ENCODE results near the gene CASKIN1. TPM values are rescaled to one million over a fixed set of nuclear protein-coding genes. Genes with fewer than 3 reads are reported as not detected.

Gene CASKIN1
- total RNA-seq, 1 experiment from 2014 or later: 4.5 TPM

DNA sequence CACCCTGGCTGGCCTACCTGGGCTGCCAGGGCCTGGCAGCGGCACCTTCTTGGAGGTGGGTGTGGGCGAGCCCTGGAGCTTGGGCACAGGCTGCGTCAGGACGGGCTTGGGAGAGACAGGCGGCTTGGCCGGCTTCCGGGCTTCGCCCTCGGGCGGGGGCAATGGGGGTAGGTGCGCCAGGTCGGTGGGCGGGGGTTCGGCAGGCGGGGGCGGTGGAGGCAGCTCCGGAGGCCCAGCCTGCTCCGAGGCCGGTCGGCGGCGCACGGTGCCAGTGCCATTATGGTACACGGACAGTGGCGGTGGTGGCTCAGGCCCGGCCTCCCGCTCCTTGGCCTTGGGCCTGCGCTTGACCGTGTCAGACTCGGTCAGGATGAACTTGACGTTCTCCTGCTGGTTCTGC is 16.8 kb downstream of the CASKIN1 start:
- POLR2A ChIA-PET: no interaction called here
- no TSS peak for BruUV-seq (replicated peaks)
- intact Hi-C loops (cut with micrococcal nuclease; ENCODE audit: unreplicated experiment) (no loop called here), in situ Hi-C loops (cut with HindIII; ENCODE audit: low pct_unique_long_range_greater_than_20kb, low sequenced_read_pairs) (no loop called here)
- Histone ChIP-seq H3K9me3 (ENCODE audit: control insufficient read depth, insufficient read depth, low read depth, low read length) (no peaks in the 10 kb centered on the region), H3K27me3 (ENCODE audit: control insufficient read depth, insufficient read depth, low read length) (no peaks in the 10 kb centered on the region), H3K36me3 (ENCODE audit: control insufficient read depth, insufficient read depth, low read length) (no peaks in the 10 kb centered on the region), H3K4me3 (ENCODE audit: low read depth in 2 of 2, low read length in 2 of 2) (no peak overlapping the region), H3K4me1 (ENCODE audit: control insufficient read depth, insufficient read depth, low read length) (no peaks in the 10 kb centered on the region), H3K27ac (ENCODE audit: low read length) (no peak overlapping the region)
- ATAC-seq (no peak), DNase-seq (ENCODE audit: low read depth, low spot score) (no peak)
- CTCF ChIA-PET: no interaction called here
- TF ChIP-seq, protein P1, sequence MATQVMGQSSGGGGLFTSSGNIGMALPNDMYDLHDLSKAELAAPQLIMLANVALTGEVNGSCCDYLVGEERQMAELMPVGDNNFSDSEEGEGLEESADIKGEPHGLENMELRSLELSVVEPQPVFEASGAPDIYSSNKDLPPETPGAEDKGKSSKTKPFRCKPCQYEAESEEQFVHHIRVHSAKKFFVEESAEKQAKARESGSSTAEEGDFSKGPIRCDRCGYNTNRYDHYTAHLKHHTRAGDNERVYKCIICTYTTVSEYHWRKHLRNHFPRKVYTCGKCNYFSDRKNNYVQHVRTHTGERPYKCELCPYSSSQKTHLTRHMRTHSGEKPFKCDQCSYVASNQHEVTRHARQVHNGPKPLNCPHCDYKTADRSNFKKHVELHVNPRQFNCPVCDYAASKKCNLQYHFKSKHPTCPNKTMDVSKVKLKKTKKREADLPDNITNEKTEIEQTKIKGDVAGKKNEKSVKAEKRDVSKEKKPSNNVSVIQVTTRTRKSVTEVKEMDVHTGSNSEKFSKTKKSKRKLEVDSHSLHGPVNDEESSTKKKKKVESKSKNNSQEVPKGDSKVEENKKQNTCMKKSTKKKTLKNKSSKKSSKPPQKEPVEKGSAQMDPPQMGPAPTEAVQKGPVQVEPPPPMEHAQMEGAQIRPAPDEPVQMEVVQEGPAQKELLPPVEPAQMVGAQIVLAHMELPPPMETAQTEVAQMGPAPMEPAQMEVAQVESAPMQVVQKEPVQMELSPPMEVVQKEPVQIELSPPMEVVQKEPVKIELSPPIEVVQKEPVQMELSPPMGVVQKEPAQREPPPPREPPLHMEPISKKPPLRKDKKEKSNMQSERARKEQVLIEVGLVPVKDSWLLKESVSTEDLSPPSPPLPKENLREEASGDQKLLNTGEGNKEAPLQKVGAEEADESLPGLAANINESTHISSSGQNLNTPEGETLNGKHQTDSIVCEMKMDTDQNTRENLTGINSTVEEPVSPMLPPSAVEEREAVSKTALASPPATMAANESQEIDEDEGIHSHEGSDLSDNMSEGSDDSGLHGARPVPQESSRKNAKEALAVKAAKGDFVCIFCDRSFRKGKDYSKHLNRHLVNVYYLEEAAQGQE (IDR thresholded peaks at IDR 0.05; ENCODE audit: insufficient read depth in 1 of 2, low read depth in 2 of 2, low read length in 1 of 2): no peak
- TF ChIP-seq POLR2AphosphoS5 (IDR thresholded peaks at IDR 0.05; ENCODE audit: low read depth, low read length) (no peak), TCF7L2 (IDR thresholded peaks at IDR 0.05; ENCODE audit: low read depth, low read length) (no peak), SIN3A (IDR thresholded peaks at IDR 0.05; ENCODE audit: borderline replicate concordance, insufficient read depth, low read depth, low read length) (no peak)
- TF ChIP-seq, protein P2, sequence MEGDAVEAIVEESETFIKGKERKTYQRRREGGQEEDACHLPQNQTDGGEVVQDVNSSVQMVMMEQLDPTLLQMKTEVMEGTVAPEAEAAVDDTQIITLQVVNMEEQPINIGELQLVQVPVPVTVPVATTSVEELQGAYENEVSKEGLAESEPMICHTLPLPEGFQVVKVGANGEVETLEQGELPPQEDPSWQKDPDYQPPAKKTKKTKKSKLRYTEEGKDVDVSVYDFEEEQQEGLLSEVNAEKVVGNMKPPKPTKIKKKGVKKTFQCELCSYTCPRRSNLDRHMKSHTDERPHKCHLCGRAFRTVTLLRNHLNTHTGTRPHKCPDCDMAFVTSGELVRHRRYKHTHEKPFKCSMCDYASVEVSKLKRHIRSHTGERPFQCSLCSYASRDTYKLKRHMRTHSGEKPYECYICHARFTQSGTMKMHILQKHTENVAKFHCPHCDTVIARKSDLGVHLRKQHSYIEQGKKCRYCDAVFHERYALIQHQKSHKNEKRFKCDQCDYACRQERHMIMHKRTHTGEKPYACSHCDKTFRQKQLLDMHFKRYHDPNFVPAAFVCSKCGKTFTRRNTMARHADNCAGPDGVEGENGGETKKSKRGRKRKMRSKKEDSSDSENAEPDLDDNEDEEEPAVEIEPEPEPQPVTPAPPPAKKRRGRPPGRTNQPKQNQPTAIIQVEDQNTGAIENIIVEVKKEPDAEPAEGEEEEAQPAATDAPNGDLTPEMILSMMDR (IDR thresholded peaks at IDR 0.05): no peak

DNA sequence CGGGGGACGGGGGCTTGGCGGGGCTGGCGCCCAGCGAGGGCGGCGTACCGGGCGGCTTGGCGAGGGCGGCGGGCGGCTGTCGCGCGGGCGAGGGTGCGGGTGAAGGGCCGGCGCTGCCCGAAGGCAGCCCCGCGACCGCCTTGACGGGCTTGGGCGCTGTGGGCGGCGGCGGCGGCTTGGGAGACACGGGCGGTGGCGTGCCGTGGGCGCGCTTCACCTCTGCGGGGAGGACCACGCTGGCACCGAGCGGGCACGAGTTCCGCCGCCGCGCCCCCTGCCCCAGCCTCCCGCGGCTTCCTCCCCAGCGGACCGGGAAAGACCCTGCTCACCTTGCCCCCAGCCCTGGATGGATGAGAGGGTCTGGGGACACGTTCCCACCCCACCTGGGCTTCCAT is 17.3 kb downstream of the CASKIN1 start:
- DNase-seq (ENCODE audit: low read depth, low spot score) (no peak), ATAC-seq (no peak)
- Histone ChIP-seq H3K27ac (ENCODE audit: low read length) (no peak overlapping the region), H3K4me3 (ENCODE audit: low read depth in 2 of 2, low read length in 2 of 2) (no peak overlapping the region), H3K36me3 (ENCODE audit: control insufficient read depth, insufficient read depth, low read length) (no peaks in the 10 kb centered on the region), H3K27me3 (ENCODE audit: control insufficient read depth, insufficient read depth, low read length) (no peaks in the 10 kb centered on the region), H3K4me1 (ENCODE audit: control insufficient read depth, insufficient read depth, low read length) (no peaks in the 10 kb centered on the region), H3K9me3 (ENCODE audit: control insufficient read depth, insufficient read depth, low read depth, low read length) (no peaks in the 10 kb centered on the region)
- ChIA-PET CTCF (no interaction called here), POLR2A (no interaction called here)
- intact Hi-C loops (cut with micrococcal nuclease; ENCODE audit: unreplicated experiment): no loop called here
- TF ChIP-seq POLR2AphosphoS5 (IDR thresholded peaks at IDR 0.05; ENCODE audit: low read depth, low read length) (no peak), TCF7L2 (IDR thresholded peaks at IDR 0.05; ENCODE audit: low read depth, low read length) (no peak), SIN3A (IDR thresholded peaks at IDR 0.05; ENCODE audit: borderline replicate concordance, insufficient read depth, low read depth, low read length) (no peak)
- TF ChIP-seq, protein P2 (IDR thresholded peaks at IDR 0.05): no peak
- TF ChIP-seq, protein P1 (IDR thresholded peaks at IDR 0.05; ENCODE audit: insufficient read depth in 1 of 2, low read depth in 2 of 2, low read length in 1 of 2): no peak
- BruUV-seq (replicated peaks): no TSS peak
- in situ Hi-C loops (cut with HindIII; ENCODE audit: low pct_unique_long_range_greater_than_20kb, low sequenced_read_pairs): no loop called here

All from Panc1 (cell line).